Measurements from ENCODE around the gene HAL.

HAL gene

GRCh38 chr12:96035283-96036236, 39.4 kb upstream of the HAL start, which contains the start of gene LTA4H:
TSS of gene LTA4H (minus strand) at chr12:96035587. CDS start at chr12:96035519, 68 bp downstream.
- Histone ChIP-seq H3K9me3 (ENCODE audit: control insufficient read depth, low read length) (no peaks in the 10 kb centered on the region), H3K27ac (ENCODE audit: insufficient read depth, low read depth, low read length, poor library complexity, severe bottlenecking) (peak within 1 kb of the TSS; percentile 83), H3K4me1 (ENCODE audit: control insufficient read depth, insufficient read depth, low read length) (peaks cover 12% of the 10 kb centered on the region), H3K4me3 (ENCODE audit: insufficient read depth, low read depth, low read length) (peak within 1 kb of the TSS; percentile 98), H3K27me3 (ENCODE audit: control insufficient read depth, insufficient read depth, low read length, poor library complexity, severe bottlenecking) (no peaks in the 10 kb centered on the region), H3K36me3 (ENCODE audit: control insufficient read depth, insufficient read depth, low read length) (no peaks in the 10 kb centered on the region)
- 0% methylated on average over 54 to 55 of the region's 55 CpGs for WGBS, 2 experiments

GRCh38 chr12:96034621-96035282, 38.6 kb upstream of the HAL start:
- peaks cover 12% of the 10 kb centered on the region for H3K4me1 ChIP-seq (ENCODE audit: control insufficient read depth, insufficient read depth, low read length)
- H3K36me3 ChIP-seq (ENCODE audit: control insufficient read depth, insufficient read depth, low read length): no peaks in the 10 kb centered on the region
- H3K27ac ChIP-seq (ENCODE audit: insufficient read depth, low read depth, low read length, poor library complexity, severe bottlenecking): peak overlapping the region; percentile 83
- H3K4me3 ChIP-seq (ENCODE audit: insufficient read depth, low read depth, low read length): peak overlapping the region; percentile 98
- H3K27me3 ChIP-seq (ENCODE audit: control insufficient read depth, insufficient read depth, low read length, poor library complexity, severe bottlenecking): no peaks in the 10 kb centered on the region
- WGBS, 2 experiments: 2% methylated on average over 25 of the region's 25 CpGs
- H3K9me3 ChIP-seq (ENCODE audit: control insufficient read depth, low read length): no peaks in the 10 kb centered on the region

GRCh38 chr12:96033549-96034389, 37.6 kb upstream of the HAL start:
- peaks cover 12% of the 10 kb centered on the region for H3K4me1 ChIP-seq (ENCODE audit: control insufficient read depth, insufficient read depth, low read length)
- no peaks in the 10 kb centered on the region for H3K9me3 ChIP-seq (ENCODE audit: control insufficient read depth, low read length)
- no peaks in the 10 kb centered on the region for H3K27me3 ChIP-seq (ENCODE audit: control insufficient read depth, insufficient read depth, low read length, poor library complexity, severe bottlenecking)
- WGBS, 2 experiments: 80 to 85% methylated on average over 3 to 7 of the region's 7 CpGs
- H3K4me3 ChIP-seq (ENCODE audit: insufficient read depth, low read depth, low read length): peak overlapping the region; percentile 98
- H3K27ac ChIP-seq (ENCODE audit: insufficient read depth, low read depth, low read length, poor library complexity, severe bottlenecking): no peak overlapping the region
- no peaks in the 10 kb centered on the region for H3K36me3 ChIP-seq (ENCODE audit: control insufficient read depth, insufficient read depth, low read length)

- Histone ChIP-seq H3K4me3 (ENCODE audit: insufficient read depth, low read depth, low read length) (no peak overlapping the region), H3K9me3 (ENCODE audit: control insufficient read depth, low read length) (no peaks in the 10 kb centered on the region), H3K27me3 (ENCODE audit: control insufficient read depth, insufficient read depth, low read length, poor library complexity, severe bottlenecking) (no peaks in the 10 kb centered on the region), H3K27ac (ENCODE audit: insufficient read depth, low read depth, low read length, poor library complexity, severe bottlenecking) (no peak overlapping the region), H3K4me1 (ENCODE audit: control insufficient read depth, insufficient read depth, low read length) (peaks cover 12% of the 10 kb centered on the region), H3K36me3 (ENCODE audit: control insufficient read depth, insufficient read depth, low read length) (peaks cover 6% of the 10 kb centered on the region)
- 89 to 93% methylated on average over 2 of the region's 2 CpGs for WGBS, 2 experiments
These were observed 33.7 kb upstream of the HAL start for GRCh38 chr12:96029826-96030225.

GRCh38 chr12:96028538-96028937, 32.4 kb upstream of the HAL start:
- H3K4me1 ChIP-seq (ENCODE audit: control insufficient read depth, insufficient read depth, low read length): peaks cover 8% of the 10 kb centered on the region
- H3K4me3 ChIP-seq (ENCODE audit: insufficient read depth, low read depth, low read length): no peak overlapping the region
- H3K27ac ChIP-seq (ENCODE audit: insufficient read depth, low read depth, low read length, poor library complexity, severe bottlenecking): no peak overlapping the region
- 100% methylated on average over 1 of the region's 1 CpG; no CpG with 5 or more reads in 1 of the 2 experiments for WGBS, 2 experiments
- H3K27me3 ChIP-seq (ENCODE audit: control insufficient read depth, insufficient read depth, low read length, poor library complexity, severe bottlenecking): no peaks in the 10 kb centered on the region
- H3K9me3 ChIP-seq (ENCODE audit: control insufficient read depth, low read length): no peaks in the 10 kb centered on the region
- peaks cover 6% of the 10 kb centered on the region for H3K36me3 ChIP-seq (ENCODE audit: control insufficient read depth, insufficient read depth, low read length)

GRCh38 chr12:96026331-96026730, 30.2 kb upstream of the HAL start:
- WGBS, 2 experiments: 83 to 100% methylated on average over 1 of the region's 1 CpG
- peaks cover 8% of the 10 kb centered on the region for H3K36me3 ChIP-seq (ENCODE audit: control insufficient read depth, insufficient read depth, low read length)

GRCh38 chr12:96025518-96025917, 29.4 kb upstream of the HAL start:
- Histone ChIP-seq H3K27ac (ENCODE audit: insufficient read depth, low read depth, low read length, poor library complexity, severe bottlenecking) (no peak overlapping the region), H3K4me3 (ENCODE audit: insufficient read depth, low read depth, low read length) (no peak overlapping the region), H3K27me3 (ENCODE audit: control insufficient read depth, insufficient read depth, low read length, poor library complexity, severe bottlenecking) (no peaks in the 10 kb centered on the region), H3K4me1 (ENCODE audit: control insufficient read depth, insufficient read depth, low read length) (no peaks in the 10 kb centered on the region), H3K9me3 (ENCODE audit: control insufficient read depth, low read length) (no peaks in the 10 kb centered on the region), H3K36me3 (ENCODE audit: control insufficient read depth, insufficient read depth, low read length) (peaks cover 8% of the 10 kb centered on the region)
- WGBS, 2 experiments: 93 to 95% methylated on average over 4 of the region's 4 CpGs

More at GRCh38 chr12:96026331-96026730, 30.2 kb upstream of the HAL start:
- Histone ChIP-seq H3K27ac (ENCODE audit: insufficient read depth, low read depth, low read length, poor library complexity, severe bottlenecking) (no peak overlapping the region), H3K4me1 (ENCODE audit: control insufficient read depth, insufficient read depth, low read length) (no peaks in the 10 kb centered on the region), H3K9me3 (ENCODE audit: control insufficient read depth, low read length) (no peaks in the 10 kb centered on the region), H3K27me3 (ENCODE audit: control insufficient read depth, insufficient read depth, low read length, poor library complexity, severe bottlenecking) (no peaks in the 10 kb centered on the region), H3K4me3 (ENCODE audit: insufficient read depth, low read depth, low read length) (no peak overlapping the region)

GRCh38 chr12:96020314-96021003, 24.3 kb upstream of the HAL start:
- Histone ChIP-seq H3K27me3 (ENCODE audit: control insufficient read depth, insufficient read depth, low read length, poor library complexity, severe bottlenecking) (no peaks in the 10 kb centered on the region), H3K36me3 (ENCODE audit: control insufficient read depth, insufficient read depth, low read length) (peaks cover 7% of the 10 kb centered on the region), H3K27ac (ENCODE audit: insufficient read depth, low read depth, low read length, poor library complexity, severe bottlenecking) (no peak overlapping the region), H3K9me3 (ENCODE audit: control insufficient read depth, low read length) (no peaks in the 10 kb centered on the region), H3K4me3 (ENCODE audit: insufficient read depth, low read depth, low read length) (no peak overlapping the region), H3K4me1 (ENCODE audit: control insufficient read depth, insufficient read depth, low read length) (no peaks in the 10 kb centered on the region)
- 90 to 100% methylated on average over 2 to 3 of the region's 3 CpGs for WGBS, 2 experiments

GRCh38 chr12:96015672-96016071, 19.5 kb upstream of the HAL start:
- H3K9me3 ChIP-seq (ENCODE audit: control insufficient read depth, low read length): no peaks in the 10 kb centered on the region
- H3K4me1 ChIP-seq (ENCODE audit: control insufficient read depth, insufficient read depth, low read length): no peaks in the 10 kb centered on the region
- WGBS, 2 experiments: 93 to 95% methylated on average over 5 of the region's 5 CpGs
- no peaks in the 10 kb centered on the region for H3K27me3 ChIP-seq (ENCODE audit: control insufficient read depth, insufficient read depth, low read length, poor library complexity, severe bottlenecking)
- peaks cover 14% of the 10 kb centered on the region for H3K36me3 ChIP-seq (ENCODE audit: control insufficient read depth, insufficient read depth, low read length)
- H3K27ac ChIP-seq (ENCODE audit: insufficient read depth, low read depth, low read length, poor library complexity, severe bottlenecking): no peak overlapping the region
- H3K4me3 ChIP-seq (ENCODE audit: insufficient read depth, low read depth, low read length): no peak overlapping the region
